A673 (cell line): ENCODE measurements around the gene C8G. TPM values are rescaled to one million over a fixed set of nuclear protein-coding genes. Genes with fewer than 3 reads are reported as not detected.

Experiments used
- BruUV-seq: library from RNA; stranded (reverse); fragments of 400-500 nt; replicated peaks from 2 replicates; lab custom pipeline; 2021; lab: Mats Ljungman, UMichigan
- CTCF ChIA-PET: fragments of 300-600 bp; sonication (Branson Sonifier 250); formaldehyde crosslinking; loops from one replicate; lab custom pipeline; 2022; ENCODE audit warnings: antibody characterized with exemption; lab: Charles Lee
- POLR2A ChIA-PET: fragments of 300-600 bp; sonication (Branson Sonifier 250); formaldehyde crosslinking; loops from one replicate; lab custom pipeline; 2022; ENCODE audit warnings: antibody characterized with exemption; ENCODE audit not compliant: low non-redundant PET; lab: Charles Lee
- DNase-seq: peaks from one replicate; pipeline ENCODE4 v3.0.0-alpha.2; 2015; ENCODE audit warnings: low spot score
- H3K27ac ChIP-seq: fragments of 200-600 bp; sonication (generic); 2 replicates; pipeline ENCODE4 v1.5.1; 2016; ENCODE audit warnings: mixed run types, low read depth, mild to moderate bottlenecking, mixed read lengths, antibody characterized with exemption, low read length; ENCODE audit not compliant: poor library complexity, severe bottlenecking
- H3K27me3 ChIP-seq: fragments of 200-600 bp; sonication (generic); replicated peaks from 2 replicates; pipeline ENCODE4 v1.6.1; 2017; ENCODE audit warnings: mixed run types, low read depth, mild to moderate bottlenecking, mixed read lengths, antibody characterized with exemption, low read length; ENCODE audit not compliant: insufficient read depth, poor library complexity
- H3K36me3 ChIP-seq: fragments of 200-600 bp; sonication (generic); 2 replicates; pipeline ENCODE4 v1.6.1; 2016; ENCODE audit warnings: mixed run types, mild to moderate bottlenecking, mixed read lengths, antibody characterized with exemption, low read length; ENCODE audit not compliant: insufficient read depth, poor library complexity, severe bottlenecking
- H3K4me1 ChIP-seq: fragments of 200-600 bp; sonication (generic); 2 replicates; pipeline ENCODE4 v1.6.1; 2017; ENCODE audit warnings: mixed run types, mild to moderate bottlenecking, mixed read lengths, antibody characterized with exemption, low read length; ENCODE audit not compliant: insufficient read depth, poor library complexity, severe bottlenecking
- H3K4me3 ChIP-seq: fragments of 200-600 bp; sonication (generic); 2 replicates; pipeline ENCODE4 v1.5.1; 2016; ENCODE audit warnings: low read depth, mixed run types, mild to moderate bottlenecking, mixed read lengths, low read length; ENCODE audit not compliant: poor library complexity, severe bottlenecking
- H3K9me3 ChIP-seq: fragments of 200-600 bp; sonication (generic); 2 replicates; pipeline ENCODE4 v1.6.1; 2016; ENCODE audit warnings: mixed run types, low read depth, mild to moderate bottlenecking, mixed read lengths, antibody characterized with exemption, low read length; ENCODE audit not compliant: poor library complexity, severe bottlenecking
- CTCF ChIP-seq: fragments of 300-800, 200-600 bp; sonication (generic); conservative IDR thresholded peaks from 2 replicates; pipeline ENCODE4 v1.5.1; 2017; ENCODE audit warnings: low read depth, mild to moderate bottlenecking, antibody characterized with exemption, low read length, moderate library complexity, mixed read lengths
- EZH2 ChIP-seq: fragments of 200-600 bp; sonication (generic); IDR thresholded peaks from 2 replicates; pipeline ENCODE4 v1.6.1; 2017; ENCODE audit warnings: borderline replicate concordance, low read depth, mild to moderate bottlenecking, mixed read lengths, antibody characterized with exemption, low read length; ENCODE audit not compliant: poor library complexity, severe bottlenecking
- intact Hi-C: fragments of 100-400 bp; cut with micrococcal nuclease; formaldehyde crosslinking; loops from one replicate; pipeline ENCODE4 v1.10.0; 2022; ENCODE audit not compliant: unreplicated experiment
- total RNA-seq: library from RNA; stranded (reverse); gene quantifications from 2 replicates; pipeline ENCODE4 v1.2.3, GENCODE V29; 2021

C8G gene
- total RNA-seq, 1 experiment from 2014 or later = 0.75 TPM

GRCh38 chr9:136923881-136924280 lies 21.2 kb upstream of the C8G start:
- H3K4me3 ChIP-seq = no peak overlapping the region

GRCh38 chr9:136925414-136926153 lies 19.5 kb upstream of the C8G start:
- Histone ChIP-seq H3K4me3 (no peak overlapping the region), H3K9me3 (no peaks in the 10 kb centered on the region), H3K4me1 (no peaks in the 10 kb centered on the region), H3K27ac (no peak overlapping the region), H3K36me3 (peaks cover 22% of the 10 kb centered on the region), H3K27me3 (no peaks in the 10 kb centered on the region)
- no peak for DNase-seq
- ChIA-PET CTCF (no interaction called here), POLR2A (no interaction called here)
- no TSS peak for BruUV-seq
- intact Hi-C loops = no loop called here
- no peak for TF ChIP-seq EZH2
- TF ChIP-seq CTCF = no peak

More at GRCh38 chr9:136923881-136924280, 21.2 kb upstream of the C8G start:
- no peaks in the 10 kb centered on the region for H3K4me1 ChIP-seq
- TF ChIP-seq EZH2 (no peak), CTCF (no peak)
- intact Hi-C loops = no loop called here
- ChIA-PET POLR2A (no interaction called here), CTCF (no interaction called here)
- no peaks in the 10 kb centered on the region for H3K9me3 ChIP-seq
- no peak overlapping the region for H3K27ac ChIP-seq
- peaks cover 33% of the 10 kb centered on the region for H3K36me3 ChIP-seq
- BruUV-seq = no TSS peak
- no peaks in the 10 kb centered on the region for H3K27me3 ChIP-seq
- DNase-seq = no peak

GRCh38 chr9:136926154-136926704 lies 18.8 kb upstream of the C8G start:
- ChIA-PET POLR2A (no interaction called here), CTCF (interaction anchor here (0.6 kb wide), 1 partner anchor 47 kb away, joined by 3 read pairs; no protein-coding TSS in a partner anchor)
- Histone ChIP-seq H3K4me3 (no peak overlapping the region), H3K9me3 (no peaks in the 10 kb centered on the region), H3K27ac (no peak overlapping the region), H3K36me3 (peaks cover 21% of the 10 kb centered on the region), H3K27me3 (no peaks in the 10 kb centered on the region), H3K4me1 (no peaks in the 10 kb centered on the region)
- intact Hi-C loops = no loop called here
- no peak for TF ChIP-seq CTCF
- TF ChIP-seq EZH2 = no peak
- no TSS peak for BruUV-seq
- DNase-seq = no peak
